ENCODE data around the gene PRKG1. TPM values are rescaled to one million over a fixed set of nuclear protein-coding genes. Genes with fewer than 3 reads are reported as not detected.

PRKG1 gene
- polyA plus RNA-seq, 3 donors = not detected

DNA sequence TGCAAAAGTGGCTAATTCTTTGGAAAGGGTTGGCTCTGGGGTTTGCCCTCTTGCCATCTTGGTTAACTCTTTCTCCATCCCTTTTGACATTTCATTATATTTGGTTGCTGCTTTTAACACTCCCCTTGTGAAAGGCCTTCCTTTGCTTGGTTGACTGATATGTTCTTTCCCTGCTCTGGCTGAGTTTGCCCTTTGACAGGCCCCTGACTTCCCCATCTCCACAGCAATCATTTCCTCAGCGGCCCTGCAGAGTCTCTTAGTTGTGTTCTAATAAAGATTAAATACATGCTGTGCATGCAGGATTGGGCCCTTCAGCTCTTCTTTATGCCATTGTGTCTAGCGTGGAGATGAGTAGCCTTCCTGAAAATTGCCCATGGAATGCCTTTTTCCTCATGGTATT is 709.7 kb downstream of the PRKG1 start:
- DNase-seq = no peak
- Histone ChIP-seq H3K4me2 (replicated peaks; ENCODE audit: extremely low read depth, low read length, poor library complexity, severe bottlenecking) (no peak overlapping the region), H2AFZ (ENCODE audit: insufficient read depth, low read depth, low read length, poor library complexity, severe bottlenecking) (no peak overlapping the region), H4K20me1 (ENCODE audit: insufficient read depth, low read length) (no peaks in the 10 kb centered on the region), H3K79me2 (ENCODE audit: insufficient read depth, low read length) (no peaks in the 10 kb centered on the region), H3K9me3 (replicated peaks in 1 of 2; ENCODE audit: control insufficient read depth in 1 of 2, insufficient read depth in 1 of 2, low read length in 2 of 2) (no peaks in the 10 kb centered on the region), H3K36me3 (replicated peaks in 1 of 2; ENCODE audit: control insufficient read depth in 1 of 2, insufficient read depth in 2 of 2, low read length in 2 of 2) (no peaks in the 10 kb centered on the region), H3K27ac (ENCODE audit: low read depth in 1 of 2, low read length in 2 of 2) (no peak overlapping the region), H3K4me1 (ENCODE audit: control insufficient read depth in 1 of 2, insufficient read depth in 2 of 2, low read length in 2 of 2) (no peaks in the 10 kb centered on the region), H3K27me3 (ENCODE audit: control insufficient read depth in 2 of 2, insufficient read depth in 2 of 2, low read length in 2 of 2) (no peaks in the 10 kb centered on the region), H3K9ac (ENCODE audit: insufficient read depth, low read length, poor library complexity, severe bottlenecking) (no peak overlapping the region), H3K4me3 (replicated peaks in 1 of 3; ENCODE audit: low read depth in 2 of 3, low read length in 3 of 3) (no peak overlapping the region)
- intact Hi-C loops (cut with micrococcal nuclease) = no loop called here
- 33% methylated on average over 1 of the region's 2 CpGs for WGBS (ENCODE audit: insufficient coverage)
- TF ChIP-seq, protein P1, sequence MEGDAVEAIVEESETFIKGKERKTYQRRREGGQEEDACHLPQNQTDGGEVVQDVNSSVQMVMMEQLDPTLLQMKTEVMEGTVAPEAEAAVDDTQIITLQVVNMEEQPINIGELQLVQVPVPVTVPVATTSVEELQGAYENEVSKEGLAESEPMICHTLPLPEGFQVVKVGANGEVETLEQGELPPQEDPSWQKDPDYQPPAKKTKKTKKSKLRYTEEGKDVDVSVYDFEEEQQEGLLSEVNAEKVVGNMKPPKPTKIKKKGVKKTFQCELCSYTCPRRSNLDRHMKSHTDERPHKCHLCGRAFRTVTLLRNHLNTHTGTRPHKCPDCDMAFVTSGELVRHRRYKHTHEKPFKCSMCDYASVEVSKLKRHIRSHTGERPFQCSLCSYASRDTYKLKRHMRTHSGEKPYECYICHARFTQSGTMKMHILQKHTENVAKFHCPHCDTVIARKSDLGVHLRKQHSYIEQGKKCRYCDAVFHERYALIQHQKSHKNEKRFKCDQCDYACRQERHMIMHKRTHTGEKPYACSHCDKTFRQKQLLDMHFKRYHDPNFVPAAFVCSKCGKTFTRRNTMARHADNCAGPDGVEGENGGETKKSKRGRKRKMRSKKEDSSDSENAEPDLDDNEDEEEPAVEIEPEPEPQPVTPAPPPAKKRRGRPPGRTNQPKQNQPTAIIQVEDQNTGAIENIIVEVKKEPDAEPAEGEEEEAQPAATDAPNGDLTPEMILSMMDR (IDR thresholded peaks at IDR 0.05) = no peak
- Mint-ChIP-seq H3K4me3 (no peak overlapping the region), H3K4me1 (no peaks in the 10 kb centered on the region), H3K36me3 (no peaks in the 10 kb centered on the region), H3K27me3 (ENCODE audit: low read depth in 3 of 3) (peaks cover 0 to 2% (median 0%) of the 10 kb centered on the region in 3 donors), H3K27ac (no peak overlapping the region), H3K9me3 (peaks cover 0 to 5% (median 1%) of the 10 kb centered on the region in 7 donors)

DNA sequence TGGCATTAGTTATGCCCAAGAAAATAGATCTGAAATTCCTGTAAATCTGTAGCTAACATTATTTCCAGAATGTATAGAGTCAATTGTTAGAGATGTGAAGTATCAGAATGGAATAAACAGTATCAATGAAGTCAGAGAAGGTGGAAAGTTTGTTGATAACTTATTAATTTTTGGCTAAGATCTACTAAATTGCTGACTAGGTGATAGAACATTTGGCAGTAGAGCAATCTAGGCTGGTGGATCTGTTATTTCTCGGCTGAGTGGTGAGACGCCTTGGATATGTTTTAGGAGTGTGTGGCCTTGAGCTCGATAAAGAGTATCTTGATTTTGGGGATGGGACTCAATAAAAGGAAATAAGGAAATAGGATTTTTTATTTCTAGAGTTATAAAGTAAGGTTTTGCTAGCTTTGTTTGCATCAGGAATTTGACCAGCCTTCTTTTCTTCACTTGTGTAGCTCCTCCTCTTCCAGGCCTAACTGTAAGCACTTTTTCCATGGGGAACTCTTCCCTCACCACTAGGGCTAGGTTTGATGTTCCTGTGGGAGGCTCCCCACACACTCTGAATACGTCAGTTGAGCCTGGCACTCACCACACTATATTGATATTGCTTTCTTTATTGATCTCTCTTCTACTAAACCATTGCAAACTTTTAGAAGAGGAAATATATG is 711.9 kb downstream of the PRKG1 start:
- H3K27ac Mint-ChIP-seq = no peak overlapping the region
- WGBS (ENCODE audit: insufficient coverage) = 83% methylated on average over 2 of the region's 4 CpGs
- no peak overlapping the region for H3K4me3 Mint-ChIP-seq
- Histone ChIP-seq H3K4me1 (ENCODE audit: control insufficient read depth in 1 of 2, insufficient read depth in 2 of 2, low read length in 2 of 2) (no peaks in the 10 kb centered on the region), H2AFZ (ENCODE audit: insufficient read depth, low read depth, low read length, poor library complexity, severe bottlenecking) (no peak overlapping the region), H3K27me3 (ENCODE audit: control insufficient read depth in 2 of 2, insufficient read depth in 2 of 2, low read length in 2 of 2) (no peaks in the 10 kb centered on the region), H3K27ac (ENCODE audit: low read depth in 1 of 2, low read length in 2 of 2) (no peak overlapping the region), H3K79me2 (ENCODE audit: insufficient read depth, low read length) (no peaks in the 10 kb centered on the region), H3K9me3 (replicated peaks in 1 of 2; ENCODE audit: control insufficient read depth in 1 of 2, insufficient read depth in 1 of 2, low read length in 2 of 2) (no peaks in the 10 kb centered on the region), H3K4me2 (replicated peaks; ENCODE audit: extremely low read depth, low read length, poor library complexity, severe bottlenecking) (no peak overlapping the region), H3K4me3 (replicated peaks in 1 of 3; ENCODE audit: low read depth in 2 of 3, low read length in 3 of 3) (no peak overlapping the region), H3K9ac (ENCODE audit: insufficient read depth, low read length, poor library complexity, severe bottlenecking) (no peak overlapping the region), H4K20me1 (ENCODE audit: insufficient read depth, low read length) (no peaks in the 10 kb centered on the region), H3K36me3 (replicated peaks in 1 of 2; ENCODE audit: control insufficient read depth in 1 of 2, insufficient read depth in 2 of 2, low read length in 2 of 2) (no peaks in the 10 kb centered on the region)
- peaks cover 0 to 5% (median 4%) of the 10 kb centered on the region in 7 donors for H3K9me3 Mint-ChIP-seq
- no peaks in the 10 kb centered on the region for H3K36me3 Mint-ChIP-seq
- peaks cover 0 to 2% (median 0%) of the 10 kb centered on the region in 3 donors for H3K27me3 Mint-ChIP-seq (ENCODE audit: low read depth in 3 of 3)
- no peak for DNase-seq
- TF ChIP-seq, protein P1 (IDR thresholded peaks at IDR 0.05) = no peak
- no peaks in the 10 kb centered on the region for H3K4me1 Mint-ChIP-seq
- intact Hi-C loops (cut with micrococcal nuclease) = no loop called here
